Astrocyte (in vitro differentiated cells and primary cell): Measurements from ENCODE around the gene SLC12A8. TPM values are rescaled to one million over a fixed set of nuclear protein-coding genes. Genes with fewer than 3 reads are reported as not detected.

ENCODE experiments used
- DNase-seq: peaks from one replicate; pipeline ENCODE4 v3.0.0-alpha.2; 2010; ENCODE audit warnings: low read depth
- FAIRE-seq: peaks from 2 replicates; lab custom pipeline; 2011; peaks lifted over from hg19 to GRCh38; lab: Jason Lieb, UNC
- H2AFZ ChIP-seq: 2 replicates; pipeline ENCODE4 v1.6.0; 2012; ENCODE audit warnings: low read depth, low read length, inconsistent platforms
- H3K27ac ChIP-seq: 2 replicates; pipeline ENCODE4 v1.5.1; 2011; ENCODE audit warnings: low read depth, low read length, inconsistent platforms
- H3K27me3 ChIP-seq: 2 replicates; pipeline ENCODE4 v1.6.0; 2011; ENCODE audit warnings: low read length, inconsistent platforms; ENCODE audit not compliant: insufficient read depth
- H3K36me3 ChIP-seq: 2 replicates; pipeline ENCODE4 v1.5.1; 2011; ENCODE audit warnings: low read length, inconsistent platforms; ENCODE audit not compliant: insufficient read depth
- H3K4me1 ChIP-seq: 2 replicates; pipeline ENCODE4 v1.5.1; 2011; ENCODE audit warnings: low read length, inconsistent platforms; ENCODE audit not compliant: insufficient read depth
- H3K4me2 ChIP-seq: 2 replicates; pipeline ENCODE4 v1.6.0; 2012; ENCODE audit warnings: low read length, inconsistent platforms
- H3K4me3 ChIP-seq: 2 replicates; pipeline ENCODE4 v1.5.1; 2011; ENCODE audit warnings: low read depth, mild to moderate bottlenecking, low read length, inconsistent platforms; ENCODE audit not compliant: insufficient read depth
- H3K79me2 ChIP-seq: 2 replicates; pipeline ENCODE4 v1.6.0; 2012; ENCODE audit warnings: mild to moderate bottlenecking, low read length, inconsistent platforms; ENCODE audit not compliant: insufficient read depth
- H3K9ac ChIP-seq: 2 replicates; pipeline ENCODE4 v1.6.0; 2012; ENCODE audit warnings: mild to moderate bottlenecking, low read length, inconsistent platforms
- H3K9me3 ChIP-seq: 2 replicates; pipeline ENCODE4 v1.5.1; 2012; ENCODE audit warnings: low read depth, mild to moderate bottlenecking, low read length, inconsistent platforms; ENCODE audit not compliant: insufficient read depth
- H4K20me1 ChIP-seq: 2 replicates; pipeline ENCODE4 v1.6.0; 2012; ENCODE audit warnings: low read length, inconsistent platforms; ENCODE audit not compliant: insufficient read depth
- H3K27ac Mint-ChIP-seq: one replicate; pipeline ENCODE4 v1.8.0; 2021; ENCODE audit warnings: mild to moderate bottlenecking, mixed read lengths; ENCODE audit not compliant: unreplicated experiment
- H3K27me3 Mint-ChIP-seq: one replicate; pipeline ENCODE4 v1.8.0; 2021; ENCODE audit warnings: low read depth, mixed read lengths; ENCODE audit not compliant: unreplicated experiment
- H3K36me3 Mint-ChIP-seq: one replicate; pipeline ENCODE4 v1.8.0; 2021; ENCODE audit warnings: low read depth, mixed read lengths; ENCODE audit not compliant: unreplicated experiment
- H3K4me1 Mint-ChIP-seq: one replicate; pipeline ENCODE4 v1.8.0; 2021; ENCODE audit warnings: low read depth, mixed read lengths; ENCODE audit not compliant: unreplicated experiment
- H3K4me3 Mint-ChIP-seq: one replicate; pipeline ENCODE4 v1.8.0; 2021; ENCODE audit warnings: mild to moderate bottlenecking, moderate library complexity, mixed read lengths; ENCODE audit not compliant: unreplicated experiment
- H3K9me3 Mint-ChIP-seq: one replicate; pipeline ENCODE4 v1.8.0; 2021; ENCODE audit warnings: mild to moderate bottlenecking, mixed read lengths; ENCODE audit not compliant: unreplicated experiment
- EZH2 ChIP-seq: IDR thresholded peaks from 2 replicates; pipeline ENCODE4 v1.6.1; 2012; ENCODE audit warnings: mild to moderate bottlenecking, low read length, inconsistent platforms; ENCODE audit not compliant: insufficient read depth
- total RNA-seq: library from RNA; stranded (reverse); gene quantifications from 2 replicates; pipeline ENCODE4 v1.2.1, GENCODE V29; 2021
- TF ChIP-seq, protein P1 (sequence below): IDR thresholded peaks from 2 replicates; pipeline ENCODE4 v1.5.1; 2011; ENCODE audit warnings: low read depth, mild to moderate bottlenecking, inconsistent platforms, low read length, moderate library complexity; ENCODE audit not compliant: insufficient read depth

Gene SLC12A8
- total RNA-seq, 1 donor from 2014 or later, result 4.2 TPM

DNA sequence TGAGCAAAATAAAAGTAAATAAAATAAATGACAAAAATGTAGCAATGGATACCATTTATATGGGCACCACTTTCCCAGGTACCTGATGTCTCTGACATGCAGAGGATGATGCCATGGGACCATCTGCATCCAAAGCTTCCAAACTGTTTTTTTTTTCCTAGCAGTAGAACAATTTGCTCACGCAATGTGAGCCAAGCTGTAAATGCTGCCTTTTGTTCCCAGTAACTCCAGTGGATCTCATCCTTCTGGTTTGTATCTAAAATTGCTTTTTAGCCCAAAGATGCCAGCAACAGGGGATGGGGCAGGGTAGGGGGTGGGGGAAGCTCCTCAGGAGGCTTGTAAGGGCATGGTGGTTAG, 32.7 kb downstream of the SLC12A8 start:
- Histone ChIP-seq H3K9ac (no peak overlapping the region), H4K20me1 (no peaks in the 10 kb centered on the region), H3K27ac (no peak overlapping the region), H3K9me3 (no peaks in the 10 kb centered on the region), H2AFZ (no peak overlapping the region), H3K79me2 (no peaks in the 10 kb centered on the region), H3K4me2 (no peak overlapping the region), H3K4me3 (no peak overlapping the region), H3K27me3 (no peaks in the 10 kb centered on the region), H3K4me1 (no peaks in the 10 kb centered on the region), H3K36me3 (no peaks in the 10 kb centered on the region)
- Mint-ChIP-seq H3K9me3 (no peaks in the 10 kb centered on the region), H3K4me1 (no peaks in the 10 kb centered on the region), H3K27ac (no peak overlapping the region), H3K27me3 (no peaks in the 10 kb centered on the region), H3K36me3 (no peaks in the 10 kb centered on the region), H3K4me3 (no peak overlapping the region)
- DNase-seq (no peak), FAIRE-seq (no peak)
- no peak for TF ChIP-seq EZH2

DNA sequence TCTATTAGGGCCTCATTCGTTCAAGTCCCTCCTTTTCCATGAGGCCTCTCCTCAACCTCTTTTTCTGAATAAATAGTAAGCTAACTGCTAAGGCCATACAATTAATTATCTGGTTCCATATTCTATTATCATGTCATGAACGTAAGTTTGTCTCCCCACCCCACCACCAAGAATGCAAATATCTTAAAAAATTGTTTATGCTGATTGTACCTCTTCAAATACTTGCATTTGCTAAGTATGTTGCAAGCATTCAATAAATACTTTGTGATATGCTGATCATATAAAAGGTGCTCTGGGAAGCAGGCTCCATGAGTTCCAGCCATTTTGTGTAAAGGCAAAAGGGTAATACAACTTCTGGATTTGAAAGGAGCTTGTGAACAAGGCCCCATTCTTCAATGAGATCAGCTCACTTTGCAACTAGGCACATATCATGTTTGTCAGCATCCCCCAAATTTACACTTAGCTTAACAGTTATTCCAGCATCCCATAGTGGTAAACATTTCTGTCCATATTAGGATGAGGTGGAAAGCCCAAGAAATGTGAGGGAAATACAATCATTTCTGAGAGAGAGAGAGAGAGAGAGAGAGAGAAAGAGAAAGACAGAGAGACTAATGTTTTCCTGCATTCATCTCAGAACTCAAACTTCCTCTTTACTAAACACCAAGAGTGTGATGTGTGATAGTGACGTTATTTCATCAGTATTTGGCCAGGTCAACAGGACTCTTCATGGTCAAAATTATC, 33.2 kb downstream of the SLC12A8 start:
- Mint-ChIP-seq H3K27me3 (no peaks in the 10 kb centered on the region), H3K36me3 (no peaks in the 10 kb centered on the region), H3K9me3 (no peaks in the 10 kb centered on the region), H3K27ac (no peak overlapping the region), H3K4me3 (no peak overlapping the region), H3K4me1 (no peaks in the 10 kb centered on the region)
- no peaks in the 10 kb centered on the region for H3K79me2 ChIP-seq
- no peak overlapping the region for H3K9ac ChIP-seq
- TF ChIP-seq EZH2, result no peak
- DNase-seq (no peak), FAIRE-seq (no peak)
- no peaks in the 10 kb centered on the region for H3K4me1 ChIP-seq
- no peaks in the 10 kb centered on the region for H3K9me3 ChIP-seq
- H3K4me3 ChIP-seq, result no peak overlapping the region
- no peak overlapping the region for H3K27ac ChIP-seq
- H2AFZ ChIP-seq, result no peak overlapping the region
- no peaks in the 10 kb centered on the region for H3K27me3 ChIP-seq
- H4K20me1 ChIP-seq, result no peaks in the 10 kb centered on the region
- no peaks in the 10 kb centered on the region for H3K36me3 ChIP-seq
- no peak overlapping the region for H3K4me2 ChIP-seq

DNA sequence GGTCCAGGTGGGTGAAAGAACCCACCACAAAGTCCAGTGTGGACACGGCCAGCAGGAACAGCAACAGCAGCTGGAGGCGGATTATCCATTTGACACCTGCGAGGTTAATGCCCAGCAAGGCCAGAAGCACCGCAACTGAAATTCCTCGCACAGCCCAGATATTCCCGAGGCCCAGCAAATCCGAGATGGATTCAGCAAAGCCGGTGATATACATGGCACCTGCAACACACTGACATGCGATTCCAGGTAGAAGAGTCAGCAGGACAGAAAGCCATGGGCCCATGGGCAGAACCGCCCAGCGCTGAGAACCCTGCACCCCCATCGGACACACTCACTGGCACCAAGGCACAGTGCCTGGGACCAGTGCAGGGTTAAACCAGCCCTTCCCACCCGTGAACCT, 34.8 kb downstream of the SLC12A8 start:
- Histone ChIP-seq H3K4me2 (no peak overlapping the region), H3K79me2 (no peaks in the 10 kb centered on the region), H3K27ac (no peak overlapping the region), H4K20me1 (no peaks in the 10 kb centered on the region), H3K9me3 (no peaks in the 10 kb centered on the region), H3K4me1 (no peaks in the 10 kb centered on the region), H3K36me3 (no peaks in the 10 kb centered on the region), H3K9ac (no peak overlapping the region), H2AFZ (no peak overlapping the region), H3K27me3 (no peaks in the 10 kb centered on the region), H3K4me3 (no peak overlapping the region)
- Mint-ChIP-seq H3K4me3 (no peak overlapping the region), H3K4me1 (no peaks in the 10 kb centered on the region), H3K36me3 (no peaks in the 10 kb centered on the region), H3K27ac (no peak overlapping the region), H3K27me3 (no peaks in the 10 kb centered on the region), H3K9me3 (peaks cover 4% of the 10 kb centered on the region)
- FAIRE-seq (no peak), DNase-seq (no peak)
- TF ChIP-seq, protein P1, sequence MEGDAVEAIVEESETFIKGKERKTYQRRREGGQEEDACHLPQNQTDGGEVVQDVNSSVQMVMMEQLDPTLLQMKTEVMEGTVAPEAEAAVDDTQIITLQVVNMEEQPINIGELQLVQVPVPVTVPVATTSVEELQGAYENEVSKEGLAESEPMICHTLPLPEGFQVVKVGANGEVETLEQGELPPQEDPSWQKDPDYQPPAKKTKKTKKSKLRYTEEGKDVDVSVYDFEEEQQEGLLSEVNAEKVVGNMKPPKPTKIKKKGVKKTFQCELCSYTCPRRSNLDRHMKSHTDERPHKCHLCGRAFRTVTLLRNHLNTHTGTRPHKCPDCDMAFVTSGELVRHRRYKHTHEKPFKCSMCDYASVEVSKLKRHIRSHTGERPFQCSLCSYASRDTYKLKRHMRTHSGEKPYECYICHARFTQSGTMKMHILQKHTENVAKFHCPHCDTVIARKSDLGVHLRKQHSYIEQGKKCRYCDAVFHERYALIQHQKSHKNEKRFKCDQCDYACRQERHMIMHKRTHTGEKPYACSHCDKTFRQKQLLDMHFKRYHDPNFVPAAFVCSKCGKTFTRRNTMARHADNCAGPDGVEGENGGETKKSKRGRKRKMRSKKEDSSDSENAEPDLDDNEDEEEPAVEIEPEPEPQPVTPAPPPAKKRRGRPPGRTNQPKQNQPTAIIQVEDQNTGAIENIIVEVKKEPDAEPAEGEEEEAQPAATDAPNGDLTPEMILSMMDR, result no peak
- TF ChIP-seq EZH2, result no peak
